Thyroid gland (tissue), 4 donors: ENCODE results near the gene IPO7. TPM values are rescaled to one million over a fixed set of nuclear protein-coding genes. Genes with fewer than 3 reads are reported as not detected.
"Not testable (repeated sequence)": the region's sequence is repeated elsewhere in the genome, so short reads cannot be mapped to it uniquely, and the experiment has no call there.

Source experiments
- DNase-seq, 2 donors: peaks; one replicate each; pipeline ENCODE4 v3.0.0-alpha.2; 2019
- H3K27ac ChIP-seq, 3 donors: fragments of 200-600 bp; sonication (generic); 1 replicate in 2 of 3; 2 replicates in 1 of 3; pipeline ENCODE4 v1.5.1; 2016 to 2019; ENCODE audit warnings: mild to moderate bottlenecking in 1 of 3, moderate library complexity in 1 of 3
- H3K27me3 ChIP-seq: fragments of 200-600 bp; sonication (generic); one replicate; pipeline ENCODE4 v1.5.1; 2019
- H3K36me3 ChIP-seq, 2 donors: fragments of 200-600 bp; sonication (generic); one replicate each; pipeline ENCODE4 v1.5.1; 2016 to 2019
- H3K4me1 ChIP-seq, 2 donors: fragments of 200-600 bp; sonication (generic); one replicate each; pipeline ENCODE4 v1.5.1; 2017 to 2019
- H3K4me3 ChIP-seq, 3 donors: fragments of 200-600 bp; sonication (generic); replicated peaks in 1 of 3; 1 replicate in 2 of 3; 2 replicates in 1 of 3; pipeline ENCODE4 v1.5.1; 2016; ENCODE audit warnings: mild to moderate bottlenecking in 1 of 3
- H3K9me3 ChIP-seq: fragments of 200-600 bp; sonication (generic); one replicate; pipeline ENCODE4 v1.5.1; 2017
- CTCF ChIP-seq, 6 experiments: fragments of 200-600 bp in 3 of 6; fragments of 450-650 bp in 3 of 6; sonication (generic) in 3 of 6; IDR thresholded peaks; one replicate each; pipeline ENCODE4 v1.5.1; 2016 to 2019; ENCODE audit warnings: antibody characterized with exemption in 6 of 6, mild to moderate bottlenecking in 2 of 6, inconsistent platforms in 1 of 6, moderate library complexity in 1 of 6
- POLR2A ChIP-seq, 2 donors: fragments of 450-650 bp; IDR thresholded peaks; one replicate each; pipeline ENCODE4 v1.6.1; 2017; ENCODE audit warnings: antibody characterized with exemption in 2 of 2, mild to moderate bottlenecking in 2 of 2, moderate library complexity in 1 of 2
- WGBS, 2 donors: methylation state at CpG; one replicate each; pipeline ENCODE4 v1.1.5; 2017; 5-methylcytosine and 5-hydroxymethylcytosine counted together
- intact Hi-C: fragments of 100-400 bp; cut with DNase I; formaldehyde crosslinking; loops from one replicate; pipeline ENCODE4 v1.15.1; 2023
- total RNA-seq, 4 donors: library from RNA; depleted of rRNA; stranded (reverse); fragments of >200 nt; gene quantifications; one replicate each; pipeline ENCODE4 v1.2.3, GENCODE V29; 2016

Gene IPO7
- 100 to 1,000 TPM; 104 to 185 (median 151) TPM for total RNA-seq

- TF ChIP-seq POLR2A (IDR thresholded peaks at IDR 0.05) (peak in 1 of 2 donors; percentile 86), CTCF (IDR thresholded peaks at IDR 0.05) (peak in 3 of 6 experiments; percentile 17 to 34 (median 28))
- peak within 1 kb of the TSS; percentile 77 to 89 (median 88) for H3K4me3 ChIP-seq
- WGBS, 2 donors: 1 to 2% methylated on average over 9 to 13 of the region's 70 CpGs
- DNase-seq: peak; percentile 91 to 92
- H3K36me3 ChIP-seq: peaks cover 0 to 4% of the 10 kb centered on the region in 2 donors
- no peaks in the 10 kb centered on the region for H3K27me3 ChIP-seq
- no peaks in the 10 kb centered on the region for H3K9me3 ChIP-seq
- peaks cover 19% of the 10 kb centered on the region in 2 donors for H3K4me1 ChIP-seq
- peak within 1 kb of the TSS; percentile 61 to 93 (median 90) for H3K27ac ChIP-seq
- intact Hi-C loops: no loop called here
These were observed at the start of gene IPO7 for GRCh38 chr11:9384535-9385326. Gene IPO7 (plus strand): TSS chr11:9384652. CDS start chr11:9384764, 112 bp downstream.

GRCh38 chr11:9341638-9342178 lies 42.7 kb upstream of the IPO7 start:
- no peak overlapping the region for H3K4me3 ChIP-seq
- no peak for TF ChIP-seq CTCF (IDR thresholded peaks at IDR 0.05)
- TF ChIP-seq POLR2A (IDR thresholded peaks at IDR 0.05): no peak
- H3K4me1 ChIP-seq: peaks cover 0 to 5% of the 10 kb centered on the region in 2 donors
- intact Hi-C loops: no loop called here
- no peaks in the 10 kb centered on the region for H3K36me3 ChIP-seq
- H3K27me3 ChIP-seq: no peaks in the 10 kb centered on the region
- H3K9me3 ChIP-seq: no peaks in the 10 kb centered on the region
- peak overlapping the region in 2 of 3 donors; percentile 18 to 23 for H3K27ac ChIP-seq
- 43 to 45% methylated on average over 5 of the region's 5 CpGs for WGBS, 2 donors
- DNase-seq: peak; percentile 31 to 47

GRCh38 chr11:9344061-9344680 lies 40.3 kb upstream of the IPO7 start:
- intact Hi-C loops: no loop called here

GRCh38 chr11:9347100-9347499 lies 37.4 kb upstream of the IPO7 start:
- Histone ChIP-seq H3K9me3 (no peaks in the 10 kb centered on the region), H3K27ac (no peak overlapping the region), H3K4me1 (peaks cover 0 to 5% of the 10 kb centered on the region in 2 donors), H3K27me3 (no peaks in the 10 kb centered on the region), H3K4me3 (no peak overlapping the region), H3K36me3 (no peaks in the 10 kb centered on the region)
- intact Hi-C loops: no loop called here
- WGBS, 2 donors: 81 to 88% methylated on average over 2 of the region's 2 CpGs
- no peak for DNase-seq
- TF ChIP-seq POLR2A (IDR thresholded peaks at IDR 0.05): no peak
- no peak for TF ChIP-seq CTCF (IDR thresholded peaks at IDR 0.05)

More at GRCh38 chr11:9344061-9344680, 40.3 kb upstream of the IPO7 start:
- no peaks in the 10 kb centered on the region for H3K36me3 ChIP-seq
- H3K27ac ChIP-seq: peak overlapping the region in 1 of 3 donors; percentile 18
- no peaks in the 10 kb centered on the region for H3K9me3 ChIP-seq
- TF ChIP-seq CTCF (IDR thresholded peaks at IDR 0.05): no peak
- no peak for TF ChIP-seq POLR2A (IDR thresholded peaks at IDR 0.05)
- 65 to 66% methylated on average over 3 of the region's 3 CpGs for WGBS, 2 donors
- no peak overlapping the region for H3K4me3 ChIP-seq
- no peak for DNase-seq
- no peaks in the 10 kb centered on the region for H3K27me3 ChIP-seq
- H3K4me1 ChIP-seq: peaks cover 0 to 5% of the 10 kb centered on the region in 2 donors

GRCh38 chr11:9347779-9348178 lies 36.7 kb upstream of the IPO7 start:
- DNase-seq, H3K4me1 ChIP-seq, H3K27ac ChIP-seq, intact Hi-C loops, H3K27me3 ChIP-seq, H3K36me3 ChIP-seq, H3K4me3 ChIP-seq, H3K9me3 ChIP-seq: not testable (repeated sequence)
- WGBS, 2 donors: 67 to 70% methylated on average over 4 of the region's 4 CpGs
